22Rv1 (cell line): Measurements from ENCODE around the gene HSPB3.

Experiments used
- CTCF ChIP-seq: fragments of 450-650 bp; IDR thresholded peaks from 2 replicates; pipeline ENCODE4 v1.5.1; 2017; ENCODE audit warnings: mild to moderate bottlenecking
- ZFX ChIP-seq: fragments of 450-650 bp; IDR thresholded peaks from 2 replicates; pipeline ENCODE4 v1.6.1; 2017; ENCODE audit warnings: antibody characterized with exemption, borderline replicate concordance

GRCh38 chr5:54442271-54442670 is 13.2 kb upstream of the HSPB3 start:
- TF ChIP-seq CTCF (no peak), ZFX (no peak)
